Measurements from ENCODE around the gene SUPT5H. TPM values are rescaled to one million over a fixed set of nuclear protein-coding genes. Genes with fewer than 3 reads are reported as not detected.

The SUPT5H gene
- total and polyA plus RNA-seq, 2 of the 13 experiments (the other 11 are each of a cell fraction or from before 2014, with no cell fraction given), result 48.2 to 51.7 TPM

DNA sequence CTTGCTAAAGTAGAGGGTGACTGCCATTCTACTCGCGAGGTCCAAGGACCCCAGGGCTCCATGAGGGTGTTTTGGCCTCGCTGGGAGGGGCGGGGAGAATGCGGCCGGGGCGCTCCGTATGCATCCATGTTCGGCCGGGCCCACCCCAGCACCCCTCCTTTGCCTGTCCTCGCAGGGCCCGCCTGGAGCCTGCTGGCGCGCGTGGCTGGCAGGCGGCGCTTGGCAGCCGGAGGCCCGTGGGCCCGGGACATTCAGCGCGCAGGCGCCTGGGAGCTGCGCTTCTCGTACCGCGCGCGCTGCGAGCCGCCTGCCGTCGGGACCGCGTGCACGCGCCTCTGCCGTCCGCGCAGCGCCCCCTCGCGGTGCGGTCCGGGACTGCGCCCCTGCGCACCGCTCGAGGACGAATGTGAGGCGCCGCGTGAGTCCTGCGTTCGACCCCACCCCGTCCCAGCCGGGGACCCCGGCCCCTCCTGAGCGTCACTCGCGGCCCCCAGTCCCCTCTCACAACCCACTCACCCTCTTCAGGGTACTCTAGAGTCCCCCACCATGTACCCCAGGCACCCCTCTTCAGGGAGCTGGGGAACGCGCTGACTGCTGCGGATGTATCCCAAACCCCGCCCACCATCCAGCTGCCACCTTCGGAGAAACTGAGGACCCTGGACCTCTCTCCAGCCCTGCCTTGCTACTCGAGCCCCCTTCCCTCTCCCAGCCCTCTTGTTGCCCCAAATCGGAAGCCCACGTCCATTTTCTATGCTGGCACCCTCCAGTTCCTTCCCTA lies 57.4 kb downstream of the SUPT5H start (continued):
- TF ChIP-seq ZBTB2 (CRISPR knock-in tag; IDR thresholded peaks at IDR 0.05; ENCODE audit: low read depth) (peak; percentile 93), TSC22D2 (CRISPR knock-in tag; IDR thresholded peaks at IDR 0.05; ENCODE audit: borderline replicate concordance) (peak; percentile 98), FLYWCH1 (CRISPR knock-in tag; IDR thresholded peaks at IDR 0.05) (peak; percentile 98), ZNF552 (CRISPR knock-in tag; IDR thresholded peaks at IDR 0.05; ENCODE audit: borderline replicate concordance) (peak; percentile 99; the same call in 1 of the 2 replicates), HOXA5 (CRISPR knock-in tag; IDR thresholded peaks at IDR 0.05) (0 out of 2 replicates have a peak, but pooled peaks have one; percentile 50), ZNF446 (CRISPR knock-in tag; IDR thresholded peaks at IDR 0.05) (peak; percentile 99), RARG (CRISPR knock-in tag; IDR thresholded peaks at IDR 0.05; ENCODE audit: low read depth) (0 out of 2 replicates have a peak, but pooled peaks have one; percentile 75), TEAD3 (CRISPR knock-in tag; optimal IDR thresholded peaks at IDR 0.05; ENCODE audit: borderline replicate concordance) (peak; percentile 54), HMGXB4 (CRISPR knock-in tag; IDR thresholded peaks at IDR 0.05; ENCODE audit: borderline replicate concordance in 1 of 2, low read depth in 1 of 2) (peak; percentile 60 to 83), ATF6 (CRISPR knock-in tag; conservative IDR thresholded peaks at IDR 0.05) (0 out of 2 replicates have a peak, but pooled peaks have one; percentile 52), REPIN1 (CRISPR knock-in tag; IDR thresholded peaks at IDR 0.05; ENCODE audit: borderline replicate concordance, low read depth) (peak; percentile 89)
- TF ChIP-seq, protein P1, sequence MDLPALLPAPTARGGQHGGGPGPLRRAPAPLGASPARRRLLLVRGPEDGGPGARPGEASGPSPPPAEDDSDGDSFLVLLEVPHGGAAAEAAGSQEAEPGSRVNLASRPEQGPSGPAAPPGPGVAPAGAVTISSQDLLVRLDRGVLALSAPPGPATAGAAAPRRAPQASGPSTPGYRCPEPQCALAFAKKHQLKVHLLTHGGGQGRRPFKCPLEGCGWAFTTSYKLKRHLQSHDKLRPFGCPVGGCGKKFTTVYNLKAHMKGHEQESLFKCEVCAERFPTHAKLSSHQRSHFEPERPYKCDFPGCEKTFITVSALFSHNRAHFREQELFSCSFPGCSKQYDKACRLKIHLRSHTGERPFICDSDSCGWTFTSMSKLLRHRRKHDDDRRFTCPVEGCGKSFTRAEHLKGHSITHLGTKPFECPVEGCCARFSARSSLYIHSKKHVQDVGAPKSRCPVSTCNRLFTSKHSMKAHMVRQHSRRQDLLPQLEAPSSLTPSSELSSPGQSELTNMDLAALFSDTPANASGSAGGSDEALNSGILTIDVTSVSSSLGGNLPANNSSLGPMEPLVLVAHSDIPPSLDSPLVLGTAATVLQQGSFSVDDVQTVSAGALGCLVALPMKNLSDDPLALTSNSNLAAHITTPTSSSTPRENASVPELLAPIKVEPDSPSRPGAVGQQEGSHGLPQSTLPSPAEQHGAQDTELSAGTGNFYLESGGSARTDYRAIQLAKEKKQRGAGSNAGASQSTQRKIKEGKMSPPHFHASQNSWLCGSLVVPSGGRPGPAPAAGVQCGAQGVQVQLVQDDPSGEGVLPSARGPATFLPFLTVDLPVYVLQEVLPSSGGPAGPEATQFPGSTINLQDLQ (CRISPR knock-in tag; IDR thresholded peaks at IDR 0.05), result peak; percentile 99
- TF ChIP-seq, protein P2, sequence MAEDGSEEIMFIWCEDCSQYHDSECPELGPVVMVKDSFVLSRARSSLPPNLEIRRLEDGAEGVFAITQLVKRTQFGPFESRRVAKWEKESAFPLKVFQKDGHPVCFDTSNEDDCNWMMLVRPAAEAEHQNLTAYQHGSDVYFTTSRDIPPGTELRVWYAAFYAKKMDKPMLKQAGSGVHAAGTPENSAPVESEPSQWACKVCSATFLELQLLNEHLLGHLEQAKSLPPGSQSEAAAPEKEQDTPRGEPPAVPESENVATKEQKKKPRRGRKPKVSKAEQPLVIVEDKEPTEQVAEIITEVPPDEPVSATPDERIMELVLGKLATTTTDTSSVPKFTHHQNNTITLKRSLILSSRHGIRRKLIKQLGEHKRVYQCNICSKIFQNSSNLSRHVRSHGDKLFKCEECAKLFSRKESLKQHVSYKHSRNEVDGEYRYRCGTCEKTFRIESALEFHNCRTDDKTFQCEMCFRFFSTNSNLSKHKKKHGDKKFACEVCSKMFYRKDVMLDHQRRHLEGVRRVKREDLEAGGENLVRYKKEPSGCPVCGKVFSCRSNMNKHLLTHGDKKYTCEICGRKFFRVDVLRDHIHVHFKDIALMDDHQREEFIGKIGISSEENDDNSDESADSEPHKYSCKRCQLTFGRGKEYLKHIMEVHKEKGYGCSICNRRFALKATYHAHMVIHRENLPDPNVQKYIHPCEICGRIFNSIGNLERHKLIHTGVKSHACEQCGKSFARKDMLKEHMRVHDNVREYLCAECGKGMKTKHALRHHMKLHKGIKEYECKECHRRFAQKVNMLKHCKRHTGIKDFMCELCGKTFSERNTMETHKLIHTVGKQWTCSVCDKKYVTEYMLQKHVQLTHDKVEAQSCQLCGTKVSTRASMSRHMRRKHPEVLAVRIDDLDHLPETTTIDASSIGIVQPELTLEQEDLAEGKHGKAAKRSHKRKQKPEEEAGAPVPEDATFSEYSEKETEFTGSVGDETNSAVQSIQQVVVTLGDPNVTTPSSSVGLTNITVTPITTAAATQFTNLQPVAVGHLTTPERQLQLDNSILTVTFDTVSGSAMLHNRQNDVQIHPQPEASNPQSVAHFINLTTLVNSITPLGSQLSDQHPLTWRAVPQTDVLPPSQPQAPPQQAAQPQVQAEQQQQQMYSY (CRISPR knock-in tag; IDR thresholded peaks at IDR 0.05), result peak; percentile 77; the same call in 1 of the 2 replicates
- TF ChIP-seq, protein P3, sequence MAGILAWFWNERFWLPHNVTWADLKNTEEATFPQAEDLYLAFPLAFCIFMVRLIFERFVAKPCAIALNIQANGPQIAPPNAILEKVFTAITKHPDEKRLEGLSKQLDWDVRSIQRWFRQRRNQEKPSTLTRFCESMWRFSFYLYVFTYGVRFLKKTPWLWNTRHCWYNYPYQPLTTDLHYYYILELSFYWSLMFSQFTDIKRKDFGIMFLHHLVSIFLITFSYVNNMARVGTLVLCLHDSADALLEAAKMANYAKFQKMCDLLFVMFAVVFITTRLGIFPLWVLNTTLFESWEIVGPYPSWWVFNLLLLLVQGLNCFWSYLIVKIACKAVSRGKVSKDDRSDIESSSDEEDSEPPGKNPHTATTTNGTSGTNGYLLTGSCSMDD (CRISPR knock-in tag; IDR thresholded peaks at IDR 0.05), result peak; percentile 97
